Activated CD4-positive, alpha-beta memory T cell treated with anti-CD3 and anti-CD28 coated beads for 36 hours (primary cell): ENCODE results near the gene TOR1AIP2. TPM values are rescaled to one million over a fixed set of nuclear protein-coding genes. Genes with fewer than 3 reads are reported as not detected.

Experiments used
- CTCF ChIA-PET: fragments of 350-600 bp; sonication (Branson Sonifier 250); formaldehyde crosslinking; loops from one replicate; lab custom pipeline; 2021; ENCODE audit warnings: antibody characterized with exemption, inconsistent platforms; lab: Charles Lee
- POLR2A ChIA-PET: fragments of 350-600 bp; sonication (Branson Sonifier 250); formaldehyde crosslinking; loops from one replicate; lab custom pipeline; 2021; ENCODE audit warnings: antibody characterized with exemption; lab: Charles Lee
- DNase-seq: peaks from one replicate; pipeline ENCODE4 v3.0.0-alpha.2; 2020
- H3K27ac Mint-ChIP-seq: one replicate; pipeline ENCODE4 v1.8.0; 2021; ENCODE audit warnings: mixed read lengths
- H3K27me3 Mint-ChIP-seq: one replicate; pipeline ENCODE4 v1.8.0; 2021; ENCODE audit warnings: mixed read lengths
- H3K36me3 Mint-ChIP-seq: one replicate; pipeline ENCODE4 v1.8.0; 2021; ENCODE audit warnings: mixed read lengths
- H3K4me1 Mint-ChIP-seq: one replicate; pipeline ENCODE4 v1.8.0; 2021; ENCODE audit warnings: low read depth, mixed read lengths
- H3K4me3 Mint-ChIP-seq: one replicate; pipeline ENCODE4 v1.8.0; 2021; ENCODE audit warnings: mild to moderate bottlenecking, mixed read lengths
- H3K9me3 Mint-ChIP-seq: one replicate; pipeline ENCODE4 v1.8.0; 2021; ENCODE audit warnings: mixed read lengths
- intact Hi-C: fragments of 100-400 bp; cut with micrococcal nuclease; formaldehyde crosslinking; loops from one replicate; pipeline ENCODE4 v1.15.1; 2023
- total RNA-seq, 2 experiments: library from RNA; stranded (reverse); gene quantifications; one replicate each; pipeline ENCODE4 v1.2.3, GENCODE V29; 2021

Gene TOR1AIP2
- total RNA-seq, 2 experiments from 2014 or later: 42.3 to 45.9 TPM

GRCh38 chr1:179889589-179889988 is 12.0 kb upstream of the TOR1AIP2 start:
- intact Hi-C loops: loop anchor here (10.0 kb wide), 1 partner anchor 1505 kb away; no protein-coding TSS in a partner anchor
- peaks cover 19% of the 10 kb centered on the region for H3K36me3 Mint-ChIP-seq
- no peaks in the 10 kb centered on the region for H3K27me3 Mint-ChIP-seq
- ChIA-PET CTCF (interaction anchor here (0.9 kb wide), 1 partner anchor 290 kb away, joined by 4 read pairs; no protein-coding TSS in a partner anchor), POLR2A (no interaction called here)
- H3K9me3 Mint-ChIP-seq: no peaks in the 10 kb centered on the region
- no peak overlapping the region for H3K4me3 Mint-ChIP-seq
- H3K27ac Mint-ChIP-seq: no peak overlapping the region
- no peak for DNase-seq
- peaks cover 19% of the 10 kb centered on the region for H3K4me1 Mint-ChIP-seq

GRCh38 chr1:179888071-179888470 is 10.5 kb upstream of the TOR1AIP2 start:
- H3K4me3 Mint-ChIP-seq: no peak overlapping the region
- peaks cover 26% of the 10 kb centered on the region for H3K4me1 Mint-ChIP-seq
- intact Hi-C loops: loop anchor here (10.0 kb wide), 1 partner anchor 1507 kb away; no protein-coding TSS in a partner anchor
- H3K9me3 Mint-ChIP-seq: no peaks in the 10 kb centered on the region
- H3K27ac Mint-ChIP-seq: no peak overlapping the region
- peaks cover 24% of the 10 kb centered on the region for H3K36me3 Mint-ChIP-seq
- ChIA-PET CTCF (interaction anchor here (1.2 to 1.5 kb wide), 2 partner anchors 20 to 25 kb away, joined by 3 to 4 read pairs; no protein-coding TSS in a partner anchor), POLR2A (no interaction called here)
- no peaks in the 10 kb centered on the region for H3K27me3 Mint-ChIP-seq
- DNase-seq: no peak

- DNase-seq: peak; percentile 81
- peak overlapping the region; percentile 96 for H3K27ac Mint-ChIP-seq
- peaks cover 18% of the 10 kb centered on the region for H3K36me3 Mint-ChIP-seq
- peaks cover 45% of the 10 kb centered on the region for H3K4me1 Mint-ChIP-seq
- CTCF ChIA-PET: interaction anchor here (0.7 to 3.2 kb wide), 4 partner anchors 40 to 293 kb away, joined by 3 to 11 read pairs (median 4); no protein-coding TSS in a partner anchor
- no peaks in the 10 kb centered on the region for H3K27me3 Mint-ChIP-seq
- H3K9me3 Mint-ChIP-seq: no peaks in the 10 kb centered on the region
- POLR2A ChIA-PET: interaction anchor here (0.8 to 1.6 kb wide), 3 partner anchors 10 to 71 kb away, joined by 3 to 5 read pairs (median 4); partner anchors contain the start of gene CEP350
- H3K4me3 Mint-ChIP-seq: peak overlapping the region; percentile 86
- intact Hi-C loops: loop anchor here (1.0 to 10.0 kb wide), 12 partner anchors 69 to 1511 kb away; partner anchors contain the start of genes ACBD6, FAM20B, IER5 and QSOX1
These were observed 6.1 kb upstream of the TOR1AIP2 start for GRCh38 chr1:179883745-179884138.

GRCh38 chr1:179883040-179883744 is 5.6 kb upstream of the TOR1AIP2 start:
- Mint-ChIP-seq H3K27ac (peak overlapping the region; percentile 96), H3K4me1 (peaks cover 49% of the 10 kb centered on the region), H3K4me3 (peak overlapping the region; percentile 86), H3K27me3 (no peaks in the 10 kb centered on the region), H3K36me3 (peaks cover 18% of the 10 kb centered on the region), H3K9me3 (no peaks in the 10 kb centered on the region)
- ChIA-PET CTCF (interaction anchor here (1.0 to 3.2 kb wide), 4 partner anchors 39 to 75 kb away, joined by 3 to 11 read pairs (median 4); no protein-coding TSS in a partner anchor), POLR2A (interaction anchor here (0.6 to 1.6 kb wide), 6 partner anchors 9 to 272 kb away, joined by 3 to 5 read pairs (median 4); partner anchors contain the start of gene CEP350)
- DNase-seq: no peak
- intact Hi-C loops: loop anchor here (1.0 to 10.0 kb wide), 12 partner anchors 68 to 1512 kb away; partner anchors contain the start of genes ACBD6, FAM20B, IER5 and QSOX1

DNA sequence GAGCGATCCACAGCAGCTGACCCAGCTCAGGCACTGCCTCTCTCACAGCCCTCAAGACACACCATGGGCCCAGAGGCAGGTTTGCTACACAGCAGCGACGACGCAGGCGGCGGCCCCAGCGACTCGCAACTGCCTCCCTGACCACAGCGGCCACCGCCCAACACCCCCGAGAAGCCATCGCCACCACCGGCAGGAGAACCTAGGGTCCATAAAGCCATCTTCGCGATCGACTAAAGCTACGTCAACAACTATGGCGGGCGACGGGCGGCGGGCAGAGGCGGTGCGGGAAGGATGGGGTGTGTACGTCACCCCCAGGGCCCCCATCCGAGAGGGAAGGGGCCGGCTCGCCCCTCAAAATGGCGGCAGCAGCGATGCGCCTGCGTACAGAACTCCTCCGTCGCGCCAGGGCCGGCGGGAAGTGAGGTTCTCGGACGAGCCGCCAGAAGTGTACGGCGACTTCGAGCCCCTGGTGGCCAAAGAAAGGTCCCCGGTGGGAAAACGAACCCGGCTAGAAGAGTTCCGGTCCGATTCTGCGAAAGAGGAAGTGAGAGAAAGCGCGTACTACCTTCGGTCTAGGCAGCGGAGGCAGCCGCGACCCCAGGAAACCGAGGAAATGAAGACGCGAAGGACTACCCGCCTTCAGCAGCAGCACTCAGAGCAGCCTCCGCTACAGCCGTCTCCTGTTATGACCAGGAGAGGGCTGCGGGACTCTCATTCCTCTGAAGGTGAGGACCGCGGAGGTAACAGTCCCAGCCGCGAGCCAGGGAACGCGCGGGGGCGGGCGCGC is 4.8 kb upstream of the TOR1AIP2 start, which contains the start of gene TOR1AIP1:
Gene TOR1AIP1, plus strand, starts transcription at position 33 of the 787 bp plus-strand sequence. Its CDS starts 218 bp downstream, at position 251.
- peaks cover 50% of the 10 kb centered on the region for H3K4me1 Mint-ChIP-seq
- peak; percentile 99 for DNase-seq

GRCh38 chr1:179881642-179882252 is 4.1 kb upstream of the TOR1AIP2 start:
- POLR2A ChIA-PET: interaction anchor here (0.7 to 1.6 kb wide), 3 partner anchors 67 to 274 kb away, joined by 3 to 12 read pairs (median 4); partner anchors contain the start of gene CEP350
- CTCF ChIA-PET: interaction anchor here (0.5 to 3.2 kb wide), 2 partner anchors 67 to 1151 kb away, joined by 3 to 11 read pairs; no protein-coding TSS in a partner anchor
- Mint-ChIP-seq H3K27ac (peak overlapping the region; percentile 96), H3K36me3 (peaks cover 18% of the 10 kb centered on the region), H3K9me3 (no peaks in the 10 kb centered on the region), H3K27me3 (no peaks in the 10 kb centered on the region), H3K4me3 (peak overlapping the region; percentile 86), H3K4me1 (peaks cover 45% of the 10 kb centered on the region)
- no peak for DNase-seq
- intact Hi-C loops: loop anchor here (1.0 to 10.0 kb wide), 11 partner anchors 67 to 1513 kb away; partner anchors contain the start of genes CEP350, FAM20B, IER5 and SOAT1

More for the DNA sequence above, 4.8 kb upstream of the TOR1AIP2 start, which contains the start of gene TOR1AIP1:
- Mint-ChIP-seq H3K4me3 (peak within 1 kb of the TSS; percentile 86), H3K27ac (peak within 1 kb of the TSS; percentile 96), H3K9me3 (no peaks in the 10 kb centered on the region), H3K27me3 (no peaks in the 10 kb centered on the region), H3K36me3 (peaks cover 18% of the 10 kb centered on the region)
- CTCF ChIA-PET: interaction anchor here (0.5 to 3.2 kb wide), 5 partner anchors 38 to 1152 kb away, joined by 3 to 11 read pairs (median 3); no protein-coding TSS in a partner anchor
- POLR2A ChIA-PET: interaction anchor here (0.6 to 1.6 kb wide), 8 partner anchors 8 to 273 kb away, joined by 3 to 12 read pairs (median 4); partner anchors contain the start of gene CEP350
- intact Hi-C loops: loop anchor here (1.0 to 10.0 kb wide), 13 partner anchors 68 to 1512 kb away; partner anchors contain the start of genes ACBD6, CEP350, FAM20B and IER5

- no peak for DNase-seq
- intact Hi-C loops: loop anchor here (5.0 to 10.0 kb wide), 7 partner anchors 587 to 1515 kb away; partner anchors contain the start of genes FAM20B, IER5, SOAT1 and STX6
- peaks cover 51% of the 10 kb centered on the region for H3K4me1 Mint-ChIP-seq
- no peaks in the 10 kb centered on the region for H3K9me3 Mint-ChIP-seq
- H3K27ac Mint-ChIP-seq: peak overlapping the region; percentile 57
- H3K27me3 Mint-ChIP-seq: no peaks in the 10 kb centered on the region
- H3K4me3 Mint-ChIP-seq: no peak overlapping the region
- ChIA-PET CTCF (interaction anchor here (0.6 to 1.7 kb wide), 5 partner anchors 12 to 530 kb away, joined by 3 to 5 read pairs (median 3); partner anchors contain the start of gene CEP350), POLR2A (interaction anchor here (2.1 kb wide), 1 partner anchor 74 kb away, joined by 5 read pairs; no protein-coding TSS in a partner anchor)
- H3K36me3 Mint-ChIP-seq: peaks cover 18% of the 10 kb centered on the region
These were observed 2.2 kb upstream of the TOR1AIP2 start for GRCh38 chr1:179879797-179880196.

DNA sequence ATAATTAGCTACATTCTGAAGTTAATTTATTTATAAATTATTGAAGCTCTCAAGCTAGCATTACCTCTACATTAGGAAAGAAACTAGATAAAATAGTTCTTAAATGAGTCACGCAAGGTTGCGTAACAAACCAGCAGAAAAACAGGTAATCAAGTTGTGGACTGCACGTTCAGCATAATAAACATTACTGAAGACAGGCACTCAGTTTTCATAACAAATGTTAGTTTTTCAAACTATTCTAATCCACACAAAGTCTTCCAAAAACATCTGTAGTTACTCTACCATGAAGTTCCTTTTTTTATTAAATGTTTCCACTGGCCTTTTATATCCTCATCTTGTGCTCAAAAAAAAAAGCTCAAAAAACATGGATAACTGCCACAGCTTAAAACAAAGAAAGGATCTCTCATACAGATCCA is 1.3 kb downstream of the TOR1AIP2 start:
- no peak for DNase-seq
- Mint-ChIP-seq H3K4me1 (peaks cover 60% of the 10 kb centered on the region), H3K4me3 (peak overlapping the region; percentile 97), H3K27ac (peak overlapping the region; percentile 51), H3K9me3 (no peaks in the 10 kb centered on the region), H3K36me3 (peaks cover 15% of the 10 kb centered on the region), H3K27me3 (no peaks in the 10 kb centered on the region)
- intact Hi-C loops: no loop called here
- CTCF ChIA-PET: interaction anchor here (0.7 to 2.3 kb wide), 3 partner anchors 9 to 169 kb away, joined by 3 to 12 read pairs (median 4); no protein-coding TSS in a partner anchor
- POLR2A ChIA-PET: no interaction called here

GRCh38 chr1:179875596-179876299 is 1.9 kb downstream of the TOR1AIP2 start:
- Mint-ChIP-seq H3K27me3 (no peaks in the 10 kb centered on the region), H3K27ac (no peak overlapping the region), H3K4me3 (no peak overlapping the region), H3K36me3 (peaks cover 15% of the 10 kb centered on the region), H3K4me1 (peaks cover 58% of the 10 kb centered on the region), H3K9me3 (no peaks in the 10 kb centered on the region)
- CTCF ChIA-PET: interaction anchor here (0.7 to 2.3 kb wide), 3 partner anchors 8 to 169 kb away, joined by 3 to 12 read pairs (median 4); no protein-coding TSS in a partner anchor
- POLR2A ChIA-PET: no interaction called here
- intact Hi-C loops: no loop called here
- no peak for DNase-seq

DNA sequence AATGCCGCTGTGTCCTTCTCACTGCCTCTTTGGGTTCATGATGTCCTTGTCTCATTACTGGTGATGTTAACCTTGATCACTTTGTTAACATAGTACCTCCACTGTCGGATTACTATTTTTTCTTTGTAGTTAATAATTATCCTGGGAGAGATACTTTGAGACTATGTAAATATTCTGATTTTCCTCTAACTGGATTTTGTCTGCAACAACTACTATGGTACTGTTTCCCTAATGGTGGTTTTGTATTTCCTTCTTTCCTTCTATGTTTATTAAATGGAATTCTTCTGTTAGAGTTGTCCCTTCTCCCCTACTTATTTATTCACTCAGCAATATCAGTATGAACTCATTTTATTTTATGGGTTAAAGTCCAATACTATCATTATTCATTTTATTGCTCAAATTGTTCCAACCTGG is 4.2 kb downstream of the TOR1AIP2 start:
- H3K4me1 Mint-ChIP-seq: peaks cover 44% of the 10 kb centered on the region
- peaks cover 15% of the 10 kb centered on the region for H3K36me3 Mint-ChIP-seq
- H3K9me3 Mint-ChIP-seq: no peaks in the 10 kb centered on the region
- no peak for DNase-seq
- no peak overlapping the region for H3K27ac Mint-ChIP-seq
- intact Hi-C loops: no loop called here
- CTCF ChIA-PET: interaction anchor here (1.2 kb wide), 1 partner anchor 64 kb away, joined by 3 read pairs; no protein-coding TSS in a partner anchor
- POLR2A ChIA-PET: interaction anchor here (1.0 kb wide), 1 partner anchor 10 kb away, joined by 3 read pairs; no protein-coding TSS in a partner anchor
- H3K27me3 Mint-ChIP-seq: no peaks in the 10 kb centered on the region
- no peak overlapping the region for H3K4me3 Mint-ChIP-seq
